Mesenchymal stem cell (in vitro differentiated cells and primary cell): ENCODE data around the gene B3GALT6.

Source experiments
- DNase-seq: peaks from one replicate; pipeline ENCODE4 v3.0.0-alpha.2; 2013
- H2AFZ ChIP-seq: one replicate; pipeline ENCODE4 v1.6.1; 2013; ENCODE audit warnings: low read depth, mild to moderate bottlenecking, control low read depth, inconsistent platforms, low read length, moderate library complexity
- H2AK5ac ChIP-seq: 2 replicates; pipeline ENCODE4 v1.6.1; 2013; ENCODE audit warnings: low read length, moderate library complexity, mild to moderate bottlenecking, inconsistent platforms; ENCODE audit not compliant: severe bottlenecking
- H2BK120ac ChIP-seq: one replicate; pipeline ENCODE4 v1.6.1; 2013; ENCODE audit warnings: low read depth, mild to moderate bottlenecking, inconsistent platforms, low read length, moderate library complexity
- H2BK12ac ChIP-seq, 2 experiments: one replicate each; pipeline ENCODE4 v1.6.1; 2013; ENCODE audit warnings: inconsistent platforms in 2 of 2, low read length in 2 of 2, mild to moderate bottlenecking in 2 of 2, moderate library complexity in 2 of 2, control low read depth in 1 of 2
- H2BK15ac ChIP-seq: one replicate; pipeline ENCODE4 v1.6.1; 2013; ENCODE audit warnings: mild to moderate bottlenecking, low read depth, inconsistent platforms; ENCODE audit not compliant: poor library complexity, severe bottlenecking
- H2BK5ac ChIP-seq: 2 replicates; pipeline ENCODE4 v1.6.1; 2013; ENCODE audit warnings: low read depth, mild to moderate bottlenecking, low read length, control low read depth, inconsistent platforms; ENCODE audit not compliant: poor library complexity, severe bottlenecking
- H3K14ac ChIP-seq, 2 experiments: one replicate each; pipeline ENCODE4 v1.6.1; 2013; ENCODE audit warnings: inconsistent platforms in 2 of 2, low read length in 2 of 2, control low read depth in 1 of 2, mild to moderate bottlenecking in 1 of 2, moderate library complexity in 1 of 2
- H3K18ac ChIP-seq, 2 experiments: one replicate each; pipeline ENCODE4 v1.6.1; 2013; ENCODE audit warnings: inconsistent platforms in 2 of 2, low read length in 2 of 2, control low read depth in 1 of 2, low read depth in 1 of 2, mild to moderate bottlenecking in 1 of 2
- H3K23ac ChIP-seq, 2 experiments: one replicate each; pipeline ENCODE4 v1.6.1; 2013; ENCODE audit warnings: inconsistent platforms in 2 of 2, low read length in 2 of 2, mild to moderate bottlenecking in 2 of 2, moderate library complexity in 2 of 2, control low read depth in 1 of 2
- H3K27ac ChIP-seq: 2 replicates; pipeline ENCODE4 v1.5.1; 2013; ENCODE audit warnings: mild to moderate bottlenecking, moderate library complexity, low read length, control low read depth, inconsistent platforms; ENCODE audit not compliant: poor library complexity, severe bottlenecking
- H3K27me3 ChIP-seq, 2 experiments: 2 replicates each; pipeline versions ENCODE4 v1.6.1 to v1.7.0; 2013; ENCODE audit warnings: low read length in 2 of 2, mild to moderate bottlenecking in 2 of 2, moderate library complexity in 2 of 2, control low read depth in 1 of 2, inconsistent platforms in 1 of 2; ENCODE audit not compliant: control insufficient read depth in 1 of 2, insufficient read depth in 1 of 2
- H3K36me3 ChIP-seq, 2 experiments: 2 replicates each; pipeline versions ENCODE4 v1.6.1 to v1.7.0; 2013; ENCODE audit warnings: low read length in 2 of 2, control low read depth in 1 of 2, inconsistent platforms in 1 of 2, low read depth in 1 of 2, mild to moderate bottlenecking in 1 of 2; ENCODE audit not compliant: insufficient read depth in 2 of 2, control insufficient read depth in 1 of 2
- H3K4ac ChIP-seq, 2 experiments: one replicate each; pipeline ENCODE4 v1.6.1; 2013; ENCODE audit warnings: inconsistent platforms in 2 of 2, low read length in 2 of 2, mild to moderate bottlenecking in 2 of 2, moderate library complexity in 2 of 2, control low read depth in 1 of 2, low read depth in 1 of 2
- H3K4me1 ChIP-seq: 2 replicates; pipeline ENCODE4 v1.6.1; 2013; ENCODE audit warnings: low read depth, low read length, control low read depth; ENCODE audit not compliant: control insufficient read depth, insufficient read depth
- H3K4me2 ChIP-seq: 2 replicates; pipeline ENCODE4 v1.6.1; 2013; ENCODE audit warnings: low read length, mild to moderate bottlenecking, inconsistent platforms; ENCODE audit not compliant: poor library complexity, severe bottlenecking
- H3K4me3 ChIP-seq, 2 experiments: 2 replicates each; pipeline versions ENCODE4 v1.5.1 to v1.7.0; 2013; ENCODE audit warnings: low read length in 2 of 2, mild to moderate bottlenecking in 2 of 2, control low read depth in 1 of 2, low read depth in 1 of 2; ENCODE audit not compliant: insufficient read depth in 1 of 2
- H3K79me1 ChIP-seq: replicated peaks from 2 replicates; pipeline ENCODE4 v1.6.1; 2013; ENCODE audit warnings: mild to moderate bottlenecking, control low read depth, low read length, inconsistent platforms; ENCODE audit not compliant: poor library complexity, severe bottlenecking
- H3K9ac ChIP-seq: 2 replicates; pipeline ENCODE4 v1.7.0; 2013; ENCODE audit warnings: mild to moderate bottlenecking, low read length, moderate library complexity
- H3K9me3 ChIP-seq: 2 replicates; pipeline ENCODE4 v1.7.0; 2013; ENCODE audit warnings: mild to moderate bottlenecking, low read length; ENCODE audit not compliant: control insufficient read depth
- H4K8ac ChIP-seq: one replicate; pipeline ENCODE4 v1.6.1; 2013; ENCODE audit warnings: inconsistent platforms, mild to moderate bottlenecking, low read length, moderate library complexity
- H4K91ac ChIP-seq: one replicate; pipeline ENCODE4 v1.6.1; 2013; ENCODE audit warnings: mild to moderate bottlenecking, low read length, inconsistent platforms
- WGBS: methylation state at CpG from one replicate; pipeline ENCODE4 v1.1.7; 2013; ENCODE audit warnings: mixed read lengths; 5-methylcytosine and 5-hydroxymethylcytosine counted together

The B3GALT6 gene

DNA sequence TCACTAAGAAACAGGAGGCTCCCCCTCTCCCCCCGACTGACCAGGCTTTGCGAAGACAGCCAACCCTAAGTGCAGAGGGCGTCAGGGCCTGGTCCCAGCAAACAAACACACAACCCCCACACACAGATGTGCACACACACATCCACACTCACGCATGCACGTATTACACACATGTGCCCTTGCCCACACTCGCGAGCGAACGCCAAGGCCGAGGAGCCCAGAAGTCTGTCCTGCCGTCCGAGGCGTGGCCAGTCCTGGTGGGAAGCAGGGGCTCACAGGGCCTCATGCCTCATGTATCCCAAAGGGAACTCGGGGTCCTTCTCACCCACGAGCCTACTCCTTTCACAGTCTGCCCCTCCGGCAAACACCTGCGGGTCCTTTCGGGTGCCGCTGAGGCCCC lies 2.3 kb upstream of the B3GALT6 start:
- Histone ChIP-seq H2AFZ (no peak overlapping the region), H2BK12ac (no peak overlapping the region), H3K4ac (no peak overlapping the region), H3K9me3 (peaks cover 3% of the 10 kb centered on the region), H3K36me3 (peaks cover 44 to 75% of the 10 kb centered on the region in 2 experiments), H2AK5ac (no peak overlapping the region), H3K27ac (no peak overlapping the region), H3K27me3 (no peaks in the 10 kb centered on the region), H2BK120ac (no peak overlapping the region), H4K8ac (no peak overlapping the region), H2BK5ac (no peak overlapping the region), H3K9ac (peak overlapping the region; percentile 93), H3K4me1 (peaks cover 32% of the 10 kb centered on the region), H3K79me1 (peaks cover 38% of the 10 kb centered on the region), H3K14ac (no peak overlapping the region), H4K91ac (no peak overlapping the region), H3K23ac (no peak overlapping the region), H2BK15ac (no peak overlapping the region), H3K4me2 (no peak overlapping the region), H3K18ac (no peak overlapping the region), H3K4me3 (peak overlapping the region in 1 of 2 experiments; percentile 95)
- DNase-seq = no peak
- 98% methylated on average over 19 of the region's 19 CpGs for WGBS

DNA sequence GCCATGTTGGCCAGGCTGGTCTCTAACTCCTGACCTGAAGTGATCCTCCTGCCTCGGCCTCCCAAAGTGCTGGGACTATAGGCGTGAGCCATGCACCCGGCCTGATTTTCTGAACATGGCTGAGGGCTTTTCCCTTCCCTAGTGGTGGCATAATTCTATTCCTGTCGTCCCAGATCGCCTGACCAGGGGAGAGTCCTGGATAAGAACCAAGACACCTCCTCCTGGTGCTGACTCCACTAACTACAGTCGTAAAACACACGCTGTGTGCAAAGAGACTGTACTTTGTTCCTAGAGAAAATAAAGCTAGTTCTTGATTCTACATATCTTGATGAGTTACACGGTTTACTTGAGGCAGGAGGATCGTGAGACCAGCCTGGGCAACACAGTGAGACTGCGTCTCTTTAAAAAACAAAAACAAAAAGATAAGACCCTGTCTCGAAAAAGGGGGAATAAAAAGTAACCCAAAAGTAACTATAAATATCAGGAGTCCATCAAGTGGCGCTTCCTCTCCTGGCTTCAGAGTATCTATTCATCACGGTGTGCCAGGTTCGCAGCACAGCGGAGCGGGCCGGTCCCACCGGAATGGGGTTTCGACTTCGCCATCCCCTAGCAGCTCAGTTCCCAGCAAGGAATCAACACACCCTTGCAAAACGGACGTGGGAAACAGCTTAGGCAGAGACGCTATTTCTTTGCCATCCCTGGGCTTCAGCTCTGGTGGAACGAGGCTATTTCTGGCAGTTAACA lies 1.2 kb upstream of the B3GALT6 start:
- WGBS = 39% methylated on average over 23 of the region's 24 CpGs
- no peak overlapping the region for H2BK120ac ChIP-seq

DNA sequence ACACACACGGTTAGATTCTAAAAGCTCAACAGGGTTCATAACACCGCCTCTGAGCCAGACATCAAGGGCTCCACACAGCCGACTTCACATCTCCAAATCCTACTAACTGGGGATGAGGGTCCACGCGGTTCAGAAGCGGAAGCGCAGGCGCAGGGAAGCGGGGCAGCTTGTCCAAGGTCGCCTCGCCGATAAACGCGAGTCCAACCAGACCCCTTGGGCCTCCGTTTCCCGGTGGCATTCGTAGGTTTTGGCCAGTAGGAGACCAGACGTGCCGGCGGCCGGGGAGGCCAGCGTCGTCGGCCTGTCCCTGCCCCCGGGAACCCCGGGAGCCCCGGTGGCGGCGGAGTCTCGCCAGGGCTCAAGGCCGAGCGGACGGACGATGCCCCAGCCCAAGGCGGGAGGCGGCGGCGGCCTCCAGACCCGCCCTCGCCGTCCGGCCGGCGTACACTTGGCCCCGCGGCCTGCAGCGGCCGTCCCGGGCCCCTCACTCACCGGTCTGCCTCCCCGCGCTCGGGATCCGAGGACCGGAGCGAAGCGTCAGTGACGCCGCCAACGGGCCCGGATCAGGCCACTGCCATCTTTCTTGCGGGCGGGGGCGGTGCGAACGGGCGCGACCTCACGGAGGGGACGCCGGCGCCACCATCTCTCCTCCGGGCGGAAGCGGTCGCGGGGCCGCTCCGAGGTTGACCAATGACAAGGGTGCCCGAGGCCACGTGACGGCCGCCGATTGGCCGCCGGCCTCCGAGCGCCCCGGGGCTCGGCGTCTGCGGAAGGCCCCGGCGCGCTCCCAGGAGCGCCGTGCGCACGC lies 433 bp upstream of the B3GALT6 start, which contains the start of gene SDF4:
SDF4 (minus strand) TSS at position 602 of the 808 bp plus-strand sequence. CDS start 3,229 bp downstream, outside the sequence.
- H4K91ac ChIP-seq = peak within 1 kb of the TSS; percentile 99
- H3K14ac ChIP-seq = peak within 1 kb of the TSS in 1 of 2 experiments; percentile 96
- H3K4ac ChIP-seq = peak within 1 kb of the TSS; percentile 96 to 98
- H3K9me3 ChIP-seq = peaks cover 3% of the 10 kb centered on the region
- peak within 1 kb of the TSS; percentile 100 for H4K8ac ChIP-seq
- peaks cover 0 to 1% of the 10 kb centered on the region in 2 experiments for H3K27me3 ChIP-seq
- WGBS = under 1% methylated on average over 69 of the region's 99 CpGs
- peak within 1 kb of the TSS; percentile 85 for H2BK5ac ChIP-seq
- H3K4me1 ChIP-seq = peaks cover 31% of the 10 kb centered on the region
- H3K9ac ChIP-seq = peak within 1 kb of the TSS; percentile 93
- no peak within 1 kb of the TSS for H2BK15ac ChIP-seq
- H2BK12ac ChIP-seq = peak within 1 kb of the TSS; percentile 12 to 83
- peak within 1 kb of the TSS in 1 of 2 experiments; percentile 98 for H3K23ac ChIP-seq
- H3K27ac ChIP-seq = peak within 1 kb of the TSS; percentile 42
- H2BK120ac ChIP-seq = peak within 1 kb of the TSS; percentile 80
- H3K79me1 ChIP-seq = peaks cover 27% of the 10 kb centered on the region
- peak within 1 kb of the TSS; percentile 94 to 95 for H3K4me3 ChIP-seq
- DNase-seq = peak; percentile 96
- peak within 1 kb of the TSS; percentile 95 to 96 for H3K18ac ChIP-seq
- peak within 1 kb of the TSS; percentile 92 for H2AK5ac ChIP-seq
- peaks cover 26 to 70% of the 10 kb centered on the region in 2 experiments for H3K36me3 ChIP-seq
- H3K4me2 ChIP-seq = peak within 1 kb of the TSS; percentile 60
- H2AFZ ChIP-seq = peak within 1 kb of the TSS; percentile 80

More for the DNA sequence above, 1.2 kb upstream of the B3GALT6 start:
- no peaks in the 10 kb centered on the region for H3K27me3 ChIP-seq
- peak overlapping the region; percentile 94 to 95 for H3K4me3 ChIP-seq
- H2BK5ac ChIP-seq = no peak overlapping the region
- peak overlapping the region; percentile 88 to 95 for H3K18ac ChIP-seq
- H3K4ac ChIP-seq = peak overlapping the region in 1 of 2 experiments; percentile 93
- H3K4me2 ChIP-seq = peak overlapping the region; percentile 50
- H3K23ac ChIP-seq = no peak overlapping the region
- peaks cover 3% of the 10 kb centered on the region for H3K9me3 ChIP-seq
- peaks cover 30% of the 10 kb centered on the region for H3K79me1 ChIP-seq
- H3K27ac ChIP-seq = peak overlapping the region; percentile 42
- H2BK15ac ChIP-seq = no peak overlapping the region
- no peak overlapping the region for H2AFZ ChIP-seq
- peak overlapping the region; percentile 93 for H3K9ac ChIP-seq
- H2BK12ac ChIP-seq = no peak overlapping the region
- DNase-seq = peak; percentile 87
- H3K4me1 ChIP-seq = peaks cover 28% of the 10 kb centered on the region
- H2AK5ac ChIP-seq = no peak overlapping the region
- no peak overlapping the region for H3K14ac ChIP-seq
- H3K36me3 ChIP-seq = peaks cover 34 to 72% of the 10 kb centered on the region in 2 experiments
- H4K91ac ChIP-seq = no peak overlapping the region
- H4K8ac ChIP-seq = no peak overlapping the region
